ENCODE results near the gene VTCN1.

The VTCN1 gene

GRCh38 chr1:117208580-117208979 is 2.1 kb downstream of the VTCN1 start:
- DNase-seq: no peak

GRCh38 chr1:117205368-117205767 is 5.4 kb downstream of the VTCN1 start:
- no peak for DNase-seq

- no peak for DNase-seq
Observed at GRCh38 chr1:117201808-117202207, 8.9 kb downstream of the VTCN1 start.

- DNase-seq: no peak
Observed at GRCh38 chr1:117198097-117198496, 12.6 kb downstream of the VTCN1 start.

GRCh38 chr1:117189726-117190125 is 21.0 kb downstream of the VTCN1 start:
- no peak for DNase-seq

GRCh38 chr1:117188816-117189437 is 21.8 kb downstream of the VTCN1 start:
- DNase-seq: no peak

GRCh38 chr1:117188170-117188815 is 22.4 kb downstream of the VTCN1 start:
- DNase-seq: no peak

GRCh38 chr1:117183112-117183511 is 27.6 kb downstream of the VTCN1 start:
- no peak for DNase-seq

GRCh38 chr1:117182319-117182718 is 28.4 kb downstream of the VTCN1 start:
- no peak for DNase-seq

- no peak for DNase-seq
Observed at GRCh38 chr1:117181630-117182041, 29.1 kb downstream of the VTCN1 start.

GRCh38 chr1:117180147-117180967 is 30.4 kb downstream of the VTCN1 start:
- no peak for DNase-seq

GRCh38 chr1:117179471-117179870 is 31.3 kb downstream of the VTCN1 start:
- DNase-seq: no peak

GRCh38 chr1:117178756-117179155 is 32.0 kb downstream of the VTCN1 start:
- DNase-seq: no peak

GRCh38 chr1:117177376-117177775 is 33.4 kb downstream of the VTCN1 start:
- DNase-seq: no peak

- no peak for DNase-seq
Observed at GRCh38 chr1:117176579-117176978, 34.1 kb downstream of the VTCN1 start.

- no peak for DNase-seq
Observed at GRCh38 chr1:117174851-117175250, 35.9 kb downstream of the VTCN1 start.

- no peak for DNase-seq
Observed at GRCh38 chr1:117173691-117174090, 37.0 kb downstream of the VTCN1 start.

- DNase-seq: no peak
Observed at GRCh38 chr1:117173006-117173405, 37.7 kb downstream of the VTCN1 start.

GRCh38 chr1:117171900-117172511 is 38.7 kb downstream of the VTCN1 start:
- no peak for DNase-seq

GRCh38 chr1:117169871-117170596 is 40.7 kb downstream of the VTCN1 start:
- no peak for DNase-seq

GRCh38 chr1:117167402-117167801 is 43.3 kb downstream of the VTCN1 start:
- no peak for DNase-seq

- no peak for DNase-seq
Observed at GRCh38 chr1:117166076-117166475, 44.7 kb downstream of the VTCN1 start.

- no peak for DNase-seq
Observed at GRCh38 chr1:117164209-117164608, 46.5 kb downstream of the VTCN1 start.

Measured in CD4-positive, alpha-beta T cell treated with Interleukin-12 subunit alpha and Interleukin-12 subunit beta, for 1 hour (primary cell).